ENCODE measurements around the gene DHRS7C.
A peak's percentile ranks its signal among the peaks of the same experiment; 100 is the strongest.

The DHRS7C gene

DNA sequence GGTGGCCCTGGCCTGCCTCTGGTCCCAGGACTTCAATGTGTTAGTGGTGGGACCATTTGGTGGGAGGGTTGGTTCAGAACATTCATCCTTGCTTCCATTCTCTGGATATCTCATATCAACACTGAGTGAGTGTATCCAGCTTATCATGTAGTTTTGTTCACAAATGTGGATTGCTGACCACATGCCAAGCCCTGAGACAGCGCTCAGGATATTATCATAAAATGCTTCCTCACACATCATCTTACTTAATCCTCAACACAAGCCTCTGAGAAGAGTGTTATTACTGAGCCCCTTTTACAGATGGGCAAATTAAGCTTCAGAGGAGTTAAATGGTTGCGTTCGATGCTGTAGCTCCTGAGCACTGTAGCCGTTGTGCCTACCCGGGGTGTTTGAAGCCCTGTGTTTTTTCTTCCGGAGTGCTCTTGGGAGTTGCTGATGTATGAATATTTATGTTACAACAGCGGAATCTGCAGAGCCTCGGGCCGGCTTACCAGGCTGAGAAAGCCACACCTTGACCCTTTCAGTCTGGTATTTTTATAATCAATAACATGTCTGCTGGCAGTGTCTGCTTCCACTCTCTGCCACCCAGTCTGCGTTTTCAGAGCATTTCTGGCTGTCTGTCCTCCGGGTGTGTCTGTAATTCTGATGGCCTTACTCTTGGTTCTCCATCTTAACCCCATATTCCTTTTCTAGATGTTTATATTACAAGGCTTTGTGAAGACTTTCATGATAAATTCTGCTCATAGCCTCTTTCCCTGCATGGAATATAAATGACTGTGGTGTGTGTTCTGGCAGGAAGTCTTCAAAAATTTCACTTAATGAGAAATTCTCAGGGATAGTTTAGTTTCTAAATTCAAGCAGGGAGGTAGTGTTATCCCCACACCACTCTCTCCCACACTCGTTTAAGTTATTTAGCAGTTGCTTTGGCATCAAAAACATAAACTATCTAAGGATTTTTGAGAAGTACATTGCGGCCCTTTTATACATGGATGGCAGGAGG, 37.2 kb upstream of the DHRS7C start:
- TF ChIP-seq, protein P1, sequence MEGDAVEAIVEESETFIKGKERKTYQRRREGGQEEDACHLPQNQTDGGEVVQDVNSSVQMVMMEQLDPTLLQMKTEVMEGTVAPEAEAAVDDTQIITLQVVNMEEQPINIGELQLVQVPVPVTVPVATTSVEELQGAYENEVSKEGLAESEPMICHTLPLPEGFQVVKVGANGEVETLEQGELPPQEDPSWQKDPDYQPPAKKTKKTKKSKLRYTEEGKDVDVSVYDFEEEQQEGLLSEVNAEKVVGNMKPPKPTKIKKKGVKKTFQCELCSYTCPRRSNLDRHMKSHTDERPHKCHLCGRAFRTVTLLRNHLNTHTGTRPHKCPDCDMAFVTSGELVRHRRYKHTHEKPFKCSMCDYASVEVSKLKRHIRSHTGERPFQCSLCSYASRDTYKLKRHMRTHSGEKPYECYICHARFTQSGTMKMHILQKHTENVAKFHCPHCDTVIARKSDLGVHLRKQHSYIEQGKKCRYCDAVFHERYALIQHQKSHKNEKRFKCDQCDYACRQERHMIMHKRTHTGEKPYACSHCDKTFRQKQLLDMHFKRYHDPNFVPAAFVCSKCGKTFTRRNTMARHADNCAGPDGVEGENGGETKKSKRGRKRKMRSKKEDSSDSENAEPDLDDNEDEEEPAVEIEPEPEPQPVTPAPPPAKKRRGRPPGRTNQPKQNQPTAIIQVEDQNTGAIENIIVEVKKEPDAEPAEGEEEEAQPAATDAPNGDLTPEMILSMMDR (IDR thresholded peaks at IDR 0.05; ENCODE audit: extremely low read depth, missing control alignments): no peak
- no peak for DNase-seq (ENCODE audit: low spot score)

- DNase-seq (ENCODE audit: low spot score): no peak
- TF ChIP-seq, protein P1 (IDR thresholded peaks at IDR 0.05; ENCODE audit: extremely low read depth, missing control alignments): no peak
These were observed 34.3 kb upstream of the DHRS7C start, which contains the start of gene GLP2R for GRCh38 chr17:9825641-9826150. Gene GLP2R (plus strand): TSS chr17:9825924. CDS start chr17:9826064, 140 bp downstream.

DNA sequence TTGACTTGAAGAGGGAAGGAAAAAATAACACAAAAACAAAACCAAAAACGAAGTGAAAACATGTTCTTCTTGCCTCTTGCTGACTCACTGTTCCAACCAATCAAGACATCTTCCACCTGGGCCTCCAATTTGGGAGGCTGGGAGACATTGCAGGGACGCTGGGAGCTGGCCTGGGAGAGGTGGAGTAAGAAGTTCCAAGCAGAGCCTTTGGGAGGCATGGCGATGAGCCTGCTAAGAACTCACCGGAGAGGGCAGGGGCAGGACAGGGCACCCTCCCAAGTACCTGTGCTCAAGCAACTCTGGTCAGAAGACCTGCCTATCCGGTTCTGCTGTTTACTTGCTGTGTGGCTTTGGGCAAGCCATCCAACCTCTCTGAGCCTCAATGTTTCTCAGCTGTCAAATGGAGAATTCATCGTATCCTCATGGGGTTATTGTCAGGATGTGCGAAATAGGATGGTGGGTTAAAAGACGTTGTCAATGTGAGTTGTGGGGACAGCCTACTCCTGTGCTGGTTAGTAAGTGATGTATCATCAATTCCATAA, 33.5 kb upstream of the DHRS7C start:
- TF ChIP-seq, protein P1 (IDR thresholded peaks at IDR 0.05; ENCODE audit: extremely low read depth, missing control alignments): no peak
- no peak for DNase-seq (ENCODE audit: low spot score)

- no peak for DNase-seq (ENCODE audit: low spot score)
- TF ChIP-seq, protein P1 (IDR thresholded peaks at IDR 0.05; ENCODE audit: extremely low read depth, missing control alignments): peak; percentile 13
These were observed 32.7 kb upstream of the DHRS7C start for GRCh38 chr17:9824094-9824493.

GRCh38 chr17:9821921-9822320, 30.5 kb upstream of the DHRS7C start, which contains the start of gene GSG1L2:
Gene GSG1L2 (minus strand): TSS chr17:9822079. CDS start chr17:9822071, 8 bp downstream.
- TF ChIP-seq, protein P1 (IDR thresholded peaks at IDR 0.05; ENCODE audit: extremely low read depth, missing control alignments): no peak
- DNase-seq (ENCODE audit: low spot score): no peak

DNA sequence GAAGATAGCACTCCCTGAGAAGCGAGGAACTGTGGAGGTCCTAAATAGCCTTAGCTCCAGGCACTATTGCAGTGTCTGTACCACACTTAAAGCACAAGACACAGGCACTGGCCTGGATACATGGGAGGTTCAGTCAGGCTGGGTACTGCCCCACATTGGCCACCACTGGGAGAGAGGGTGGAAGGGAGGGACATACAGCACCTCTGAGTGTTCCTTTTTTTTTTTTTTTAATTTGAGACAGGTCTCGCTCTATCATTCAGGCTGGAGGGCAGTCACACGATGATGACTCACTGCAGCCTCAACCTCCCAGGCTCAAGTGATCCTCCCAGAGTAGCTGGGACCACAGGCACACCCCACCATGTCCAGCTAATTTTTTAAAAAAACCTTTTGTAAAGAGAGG, 29.1 kb upstream of the DHRS7C start:
- TF ChIP-seq, protein P1 (IDR thresholded peaks at IDR 0.05; ENCODE audit: extremely low read depth, missing control alignments): no peak
- no peak for DNase-seq (ENCODE audit: low spot score)

DNA sequence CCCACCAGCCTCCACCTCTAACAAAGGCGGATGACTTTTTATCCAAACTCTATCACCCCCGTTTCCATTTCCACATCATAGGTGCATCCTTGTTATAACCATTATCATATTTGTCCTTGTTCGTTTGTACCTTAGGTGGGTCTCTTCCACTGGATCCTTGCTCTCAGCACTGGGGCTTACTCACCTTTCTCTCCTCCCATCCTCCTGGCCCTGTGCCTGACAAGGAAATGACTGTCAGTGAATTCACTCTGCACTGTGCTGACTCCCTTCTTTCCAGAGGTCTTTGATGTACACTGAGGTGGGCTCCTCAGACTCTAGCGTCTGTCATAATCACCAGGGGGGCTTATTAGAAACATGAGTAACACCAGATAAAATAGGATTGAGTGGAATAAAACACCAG, 27.4 kb upstream of the DHRS7C start:
- DNase-seq (ENCODE audit: low spot score): no peak
- TF ChIP-seq, protein P1 (IDR thresholded peaks at IDR 0.05; ENCODE audit: extremely low read depth, missing control alignments): no peak

All from GM20000 (cell line).